Sigmoid colon (tissue), 4 donors: ENCODE results near the gene SOCS1.

Experiments used
- EP300 ChIP-seq, 4 donors: sonication (generic); formaldehyde crosslinking; IDR thresholded peaks; one replicate each; pipeline ENCODE4 v1.6.1; 2017; ENCODE audit warnings: antibody characterized with exemption in 4 of 4
- POLR2A ChIP-seq, 2 donors: fragments of 450-650 bp; IDR thresholded peaks; one replicate each; pipeline ENCODE4 v1.6.1; 2016; ENCODE audit warnings: antibody characterized with exemption in 2 of 2, mild to moderate bottlenecking in 2 of 2, moderate library complexity in 2 of 2
- POLR2AphosphoS5 ChIP-seq, 4 donors: sonication (generic); formaldehyde crosslinking; IDR thresholded peaks; one replicate each; pipeline ENCODE4 v1.6.1; 2017; ENCODE audit warnings: antibody characterized with exemption in 4 of 4
- TF ChIP-seq, protein P1 (sequence below), 4 experiments: fragments of 450-650 bp in 3 of 4; fragments of 200-600 bp in 1 of 4; IDR thresholded peaks; one replicate each; pipeline ENCODE4 v1.5.1; 2016 to 2019; ENCODE audit warnings: antibody characterized with exemption in 4 of 4, mild to moderate bottlenecking in 3 of 4, moderate library complexity in 2 of 4

- TF ChIP-seq POLR2A (IDR thresholded peaks at IDR 0.05): no peak
- TF ChIP-seq, protein P1, sequence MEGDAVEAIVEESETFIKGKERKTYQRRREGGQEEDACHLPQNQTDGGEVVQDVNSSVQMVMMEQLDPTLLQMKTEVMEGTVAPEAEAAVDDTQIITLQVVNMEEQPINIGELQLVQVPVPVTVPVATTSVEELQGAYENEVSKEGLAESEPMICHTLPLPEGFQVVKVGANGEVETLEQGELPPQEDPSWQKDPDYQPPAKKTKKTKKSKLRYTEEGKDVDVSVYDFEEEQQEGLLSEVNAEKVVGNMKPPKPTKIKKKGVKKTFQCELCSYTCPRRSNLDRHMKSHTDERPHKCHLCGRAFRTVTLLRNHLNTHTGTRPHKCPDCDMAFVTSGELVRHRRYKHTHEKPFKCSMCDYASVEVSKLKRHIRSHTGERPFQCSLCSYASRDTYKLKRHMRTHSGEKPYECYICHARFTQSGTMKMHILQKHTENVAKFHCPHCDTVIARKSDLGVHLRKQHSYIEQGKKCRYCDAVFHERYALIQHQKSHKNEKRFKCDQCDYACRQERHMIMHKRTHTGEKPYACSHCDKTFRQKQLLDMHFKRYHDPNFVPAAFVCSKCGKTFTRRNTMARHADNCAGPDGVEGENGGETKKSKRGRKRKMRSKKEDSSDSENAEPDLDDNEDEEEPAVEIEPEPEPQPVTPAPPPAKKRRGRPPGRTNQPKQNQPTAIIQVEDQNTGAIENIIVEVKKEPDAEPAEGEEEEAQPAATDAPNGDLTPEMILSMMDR (IDR thresholded peaks at IDR 0.05): no peak
- TF ChIP-seq POLR2AphosphoS5 (IDR thresholded peaks at IDR 0.05): no peak
- no peak for TF ChIP-seq EP300 (IDR thresholded peaks at IDR 0.05)
Observed at GRCh38 chr16:11259655-11260595, 3.9 kb upstream of the SOCS1 start.
